OCI-LY7 (cell line): ENCODE results near the gene GALNT2. TPM values are rescaled to one million over a fixed set of nuclear protein-coding genes. Genes with fewer than 3 reads are reported as not detected.

Experiments
- BruUV-seq: library from RNA; stranded (reverse); fragments of 400-500 nt; replicated peaks from 2 replicates; lab custom pipeline; 2021; lab: Mats Ljungman, UMichigan
- CTCF ChIA-PET: fragments of 300-600 bp; sonication (Branson Sonifier 250); formaldehyde crosslinking; loops from one replicate; lab custom pipeline; 2022; ENCODE audit warnings: antibody characterized with exemption; ENCODE audit not compliant: unreplicated experiment; lab: Charles Lee
- POLR2A ChIA-PET: fragments of 300-600 bp; sonication (Branson Sonifier 250); formaldehyde crosslinking; loops from one replicate; lab custom pipeline; 2022; ENCODE audit warnings: antibody characterized with exemption; lab: Charles Lee
- DNase-seq: peaks from one replicate; pipeline ENCODE4 v3.0.0-alpha.2; 2015; ENCODE audit warnings: low spot score
- H2AFZ ChIP-seq: fragments of 200-600 bp; sonication (generic), shearing (Covaris generic); 2 replicates; pipeline ENCODE4 v1.6.1; 2014; ENCODE audit warnings: mild to moderate bottlenecking, antibody characterized with exemption, low read length, moderate library complexity
- H3K27ac ChIP-seq: fragments of 200-600 bp; sonication (generic); 2 replicates; pipeline ENCODE4 v1.5.1; 2014; ENCODE audit warnings: mixed run types, low read depth, mild to moderate bottlenecking, moderate library complexity, low read length, inconsistent platforms; ENCODE audit not compliant: poor library complexity, severe bottlenecking
- H3K36me3 ChIP-seq: fragments of 200-600 bp; sonication (generic); 2 replicates; pipeline ENCODE4 v1.6.1; 2014; ENCODE audit warnings: mild to moderate bottlenecking, antibody characterized with exemption, low read length, moderate library complexity, mixed read lengths; ENCODE audit not compliant: insufficient read depth
- H3K4me1 ChIP-seq: fragments of 200-600 bp; sonication (generic); 2 replicates; pipeline ENCODE4 v1.5.1; 2014; ENCODE audit warnings: mild to moderate bottlenecking, low read length; ENCODE audit not compliant: insufficient read depth, poor library complexity, severe bottlenecking
- H3K4me2 ChIP-seq: fragments of 200-600 bp; sonication (generic); 2 replicates; pipeline ENCODE4 v1.6.1; 2014; ENCODE audit warnings: mild to moderate bottlenecking, low read length
- H3K4me3 ChIP-seq: fragments of 200-600 bp; sonication (generic); 2 replicates; pipeline ENCODE4 v1.5.1; 2014; ENCODE audit warnings: mild to moderate bottlenecking, low read depth, low read length; ENCODE audit not compliant: poor library complexity, severe bottlenecking
- H3K79me2 ChIP-seq: fragments of 200-600 bp; sonication (generic); 2 replicates; pipeline ENCODE4 v1.6.1; 2016; ENCODE audit warnings: low read depth, mild to moderate bottlenecking, low read length, moderate library complexity, mixed read lengths; ENCODE audit not compliant: insufficient read depth
- H3K9me2 ChIP-seq: fragments of 200-600 bp; sonication (generic); 2 replicates; pipeline ENCODE4 v1.6.1; 2016; ENCODE audit warnings: mild to moderate bottlenecking, low read length, mixed read lengths; ENCODE audit not compliant: insufficient read depth
- H3K9me3 ChIP-seq: fragments of 200-600 bp; sonication (generic); 2 replicates; pipeline ENCODE4 v1.6.1; 2014; ENCODE audit warnings: mild to moderate bottlenecking, mixed run types, low read length, mixed read lengths
- H4K20me1 ChIP-seq: fragments of 200-600 bp; sonication (generic); 2 replicates; pipeline ENCODE4 v1.6.1; 2014; ENCODE audit warnings: mild to moderate bottlenecking, antibody characterized with exemption, low read length, moderate library complexity, mixed read lengths; ENCODE audit not compliant: insufficient read depth
- CTCF ChIP-seq: fragments of 200-600 bp; sonication (generic); conservative IDR thresholded peaks from 2 replicates; pipeline ENCODE4 v1.5.1; 2014; ENCODE audit warnings: mild to moderate bottlenecking, antibody characterized with exemption, low read length, moderate library complexity, mixed read lengths
- EZH2phosphoT487 ChIP-seq: fragments of 200-600 bp; sonication (generic); IDR thresholded peaks from 2 replicates; pipeline ENCODE4 v1.6.1; 2018; ENCODE audit warnings: low read depth, borderline replicate concordance, mild to moderate bottlenecking, mixed run types, antibody characterized with exemption, low read length, moderate library complexity, mixed read lengths
- intact Hi-C: fragments of 100-400 bp; cut with micrococcal nuclease; formaldehyde crosslinking; loops from one replicate; pipeline ENCODE4 v1.10.0; 2022; ENCODE audit not compliant: unreplicated experiment
- total RNA-seq, 2 experiments: library from RNA; depleted of rRNA in 1 of 2; stranded (reverse); fragments of >200 nt in 1 of 2; shearing (Covaris generic) in 1 of 2; gene quantifications; 2 replicates each; pipeline ENCODE4 v1.2.3, GENCODE V29; 2014 to 2022

GALNT2 gene
- total RNA-seq, 2 experiments from 2014 or later = 29.9 to 67.3 TPM

- Histone ChIP-seq H3K4me2 (no peak overlapping the region), H3K4me1 (peaks cover 9% of the 10 kb centered on the region), H3K79me2 (no peaks in the 10 kb centered on the region), H3K9me2 (no peaks in the 10 kb centered on the region), H4K20me1 (no peaks in the 10 kb centered on the region), H3K36me3 (no peaks in the 10 kb centered on the region), H3K27ac (no peak overlapping the region), H2AFZ (no peak overlapping the region), H3K4me3 (no peak overlapping the region), H3K9me3 (peaks cover 28% of the 10 kb centered on the region)
- BruUV-seq = no TSS peak
- ChIA-PET CTCF (no interaction called here), POLR2A (interaction anchor here (0.6 kb wide), 1 partner anchor 98 kb away, joined by 3 read pairs; no protein-coding TSS in a partner anchor)
- TF ChIP-seq CTCF (no peak), EZH2phosphoT487 (no peak)
- DNase-seq = no peak
- intact Hi-C loops = no loop called here
Measured at GRCh38 chr1:230061801-230062200, 5.2 kb upstream of the GALNT2 start.

- Histone ChIP-seq H3K9me2 (no peaks in the 10 kb centered on the region), H3K36me3 (no peaks in the 10 kb centered on the region), H2AFZ (no peak overlapping the region), H3K4me3 (no peak overlapping the region), H3K4me2 (no peak overlapping the region), H3K27ac (no peak overlapping the region), H3K9me3 (peaks cover 28% of the 10 kb centered on the region), H3K79me2 (no peaks in the 10 kb centered on the region), H3K4me1 (peaks cover 9% of the 10 kb centered on the region), H4K20me1 (no peaks in the 10 kb centered on the region)
- ChIA-PET POLR2A (interaction anchor here (0.5 to 0.7 kb wide), 2 partner anchors 63 to 172 kb away, joined by 5 to 8 read pairs; no protein-coding TSS in a partner anchor), CTCF (no interaction called here)
- no peak for DNase-seq
- intact Hi-C loops = no loop called here
- BruUV-seq = no TSS peak
- no peak for TF ChIP-seq CTCF
- no peak for TF ChIP-seq EZH2phosphoT487
Measured at GRCh38 chr1:230062521-230062920, 4.5 kb upstream of the GALNT2 start.

GRCh38 chr1:230064283-230064682, 2.8 kb upstream of the GALNT2 start:
- Histone ChIP-seq H4K20me1 (peaks cover 10% of the 10 kb centered on the region), H3K4me3 (no peak overlapping the region), H3K4me1 (peaks cover 20% of the 10 kb centered on the region), H3K36me3 (no peaks in the 10 kb centered on the region), H3K4me2 (no peak overlapping the region), H3K9me2 (no peaks in the 10 kb centered on the region), H3K27ac (no peak overlapping the region), H3K9me3 (peaks cover 28% of the 10 kb centered on the region), H2AFZ (no peak overlapping the region), H3K79me2 (peaks cover 10% of the 10 kb centered on the region; the same call in 1 of the 2 replicates)
- BruUV-seq = no TSS peak
- POLR2A ChIA-PET = interaction anchor here (0.6 kb wide), 1 partner anchor 14 kb away, joined by 3 read pairs; no protein-coding TSS in a partner anchor
- CTCF ChIA-PET = no interaction called here
- intact Hi-C loops = no loop called here
- TF ChIP-seq EZH2phosphoT487 = no peak
- TF ChIP-seq CTCF = no peak
- no peak for DNase-seq
